IMR-90 (cell line): Measurements from ENCODE around the gene DGKD.

Source experiments
- CEBPB ChIP-seq: IDR thresholded peaks from 2 replicates; pipeline ENCODE4 v1.6.1; 2012; ENCODE audit warnings: low read depth, low read length, improper control_type of control experiment
- CTCF ChIP-seq: conservative IDR thresholded peaks from 2 replicates; pipeline ENCODE4 v1.5.1; 2012; ENCODE audit warnings: mild to moderate bottlenecking, low read depth, low read length, improper control_type of control experiment
- ELK1 ChIP-seq: fragments of 150-350 bp; IDR thresholded peaks from 2 replicates; pipeline ENCODE4 v1.6.1; 2016; ENCODE audit warnings: low read depth, mild to moderate bottlenecking, low read length, moderate library complexity, borderline replicate concordance
- FOS ChIP-seq: fragments of 150-350 bp; IDR thresholded peaks from 2 replicates; pipeline ENCODE4 v1.6.1; 2016; ENCODE audit warnings: low read depth, low read length
- POLR2A ChIP-seq: IDR thresholded peaks from 2 replicates; pipeline ENCODE4 v1.6.1; 2012; ENCODE audit warnings: mild to moderate bottlenecking, low read depth, low read length

GRCh38 chr2:233429175-233429897 lies 75.0 kb downstream of the DGKD start:
- no peak for TF ChIP-seq CTCF
- TF ChIP-seq POLR2A, result no peak
- TF ChIP-seq FOS, result no peak
- TF ChIP-seq ELK1, result no peak
- no peak for TF ChIP-seq CEBPB
